Endothelial cell of umbilical vein (primary cell): ENCODE data around the gene SLC6A19. TPM values are rescaled to one million over a fixed set of nuclear protein-coding genes. Genes with fewer than 3 reads are reported as not detected.

Source experiments
- BruUV-seq: library from RNA; stranded (reverse); fragments of 400-500 nt; replicated peaks from 2 replicates; lab custom pipeline; 2021; lab: Mats Ljungman, UMichigan
- CTCF ChIA-PET: fragments of 300-600, 350-600 bp; sonication (Branson Sonifier 250); formaldehyde crosslinking; loops from one replicate; lab custom pipeline; 2021; ENCODE audit warnings: antibody characterized with exemption, inconsistent platforms; lab: Charles Lee
- POLR2A ChIA-PET: fragments of 300-600, 350-600 bp; sonication (Branson Sonifier 250); formaldehyde crosslinking; loops from one replicate; lab custom pipeline; 2021; ENCODE audit warnings: antibody characterized with exemption, inconsistent platforms; lab: Charles Lee
- DNase-seq: peaks from one replicate; pipeline ENCODE4 v3.0.0-alpha.2; 2011; ENCODE audit warnings: low read depth, low spot score
- FAIRE-seq: peaks from 2 replicates; lab custom pipeline; 2011; peaks lifted over from hg19 to GRCh38; lab: Jason Lieb, UNC
- H2AFZ ChIP-seq: 2 replicates; pipeline ENCODE4 v1.6.0; 2012; ENCODE audit warnings: low read depth, low read length, control low read depth, inconsistent platforms
- H3K27ac ChIP-seq: 2 replicates; pipeline ENCODE4 v1.5.1; 2011; ENCODE audit warnings: low read depth, mild to moderate bottlenecking, control low read depth, low read length, moderate library complexity; ENCODE audit not compliant: insufficient read depth
- H3K27me3 ChIP-seq, 2 experiments: 2 replicates each; pipeline versions ENCODE4 v1.6.0 to v1.6.1; 2011; ENCODE audit warnings: low read length in 2 of 2, mixed read lengths in 1 of 2; ENCODE audit not compliant: control insufficient read depth in 2 of 2, insufficient read depth in 2 of 2
- H3K36me3 ChIP-seq, 2 experiments: 2 replicates in 1 of 2; 3 replicates in 1 of 2; pipeline ENCODE4 v1.5.1; 2011; ENCODE audit warnings: low read length in 2 of 2, mild to moderate bottlenecking in 1 of 2, moderate library complexity in 1 of 2; ENCODE audit not compliant: control insufficient read depth in 2 of 2, insufficient read depth in 2 of 2; ENCODE audit errors: extremely low read depth in 1 of 2
- H3K4me1 ChIP-seq: 3 replicates; pipeline ENCODE4 v1.5.1; 2011; ENCODE audit warnings: mild to moderate bottlenecking, low read length; ENCODE audit not compliant: control insufficient read depth, insufficient read depth; ENCODE audit errors: extremely low read depth
- H3K4me2 ChIP-seq: 2 replicates; pipeline ENCODE4 v1.6.1; 2011; ENCODE audit warnings: low read length, control low read depth, mixed read lengths; ENCODE audit not compliant: insufficient read depth
- H3K4me3 ChIP-seq, 3 experiments: fragments of 200-600 bp in 1 of 3; sonication (generic), shearing (Covaris generic) in 1 of 3; replicated peaks in 1 of 3; 2 replicates each; pipeline ENCODE4 v1.5.1; 2011 to 2016; ENCODE audit warnings: control low read depth in 3 of 3, low read length in 3 of 3, mild to moderate bottlenecking in 2 of 3, inconsistent platforms in 1 of 3, low read depth in 1 of 3, moderate library complexity in 1 of 3; ENCODE audit not compliant: insufficient read depth in 1 of 3
- H3K79me2 ChIP-seq: 2 replicates; pipeline ENCODE4 v1.6.0; 2012; ENCODE audit warnings: low read length, inconsistent platforms; ENCODE audit not compliant: control insufficient read depth, insufficient read depth
- H3K9ac ChIP-seq: replicated peaks from 2 replicates; pipeline ENCODE3; 2011; ENCODE audit warnings: low read length, control low read depth; ENCODE audit not compliant: insufficient read depth; ENCODE audit errors: extremely low read depth
- H3K9me1 ChIP-seq: replicated peaks from 3 replicates; pipeline ENCODE4 v1.6.0; 2011; ENCODE audit warnings: mild to moderate bottlenecking, low read length; ENCODE audit not compliant: control insufficient read depth, insufficient read depth; ENCODE audit errors: extremely low read depth
- H3K9me3 ChIP-seq: replicated peaks from 2 replicates; pipeline ENCODE4 v1.5.1; 2012; ENCODE audit warnings: low read length, inconsistent platforms; ENCODE audit not compliant: control insufficient read depth, insufficient read depth
- H4K20me1 ChIP-seq: replicated peaks from 2 replicates; pipeline ENCODE3; 2011; ENCODE audit warnings: mild to moderate bottlenecking, low read length; ENCODE audit not compliant: control insufficient read depth, insufficient read depth; ENCODE audit errors: extremely low read depth
- EZH2 ChIP-seq: IDR thresholded peaks from 2 replicates; pipeline ENCODE4 v1.6.1; 2012; ENCODE audit warnings: borderline replicate concordance, low read depth, mild to moderate bottlenecking, moderate library complexity, low read length, inconsistent platforms; ENCODE audit not compliant: severe bottlenecking
- FOS ChIP-seq: IDR thresholded peaks from 2 replicates; pipeline ENCODE4 v1.6.1; 2011; ENCODE audit warnings: mild to moderate bottlenecking, low read length, moderate library complexity, borderline replicate concordance; ENCODE audit not compliant: insufficient read depth
- GATA2 ChIP-seq: IDR thresholded peaks from 2 replicates; pipeline ENCODE4 v1.7.0; 2011; ENCODE audit warnings: low read depth, mild to moderate bottlenecking, moderate library complexity, mixed read lengths, low read length; ENCODE audit not compliant: insufficient read length, insufficient read depth
- JUN ChIP-seq: IDR thresholded peaks from 2 replicates; pipeline ENCODE4 v1.6.1; 2011; ENCODE audit warnings: borderline replicate concordance, low read depth; ENCODE audit not compliant: insufficient read length, insufficient read depth
- MYC ChIP-seq: IDR thresholded peaks from one replicate; pipeline ENCODE4 v1.6.1; 2011; ENCODE audit warnings: mild to moderate bottlenecking, low read depth, low read length
- POLR2A ChIP-seq: IDR thresholded peaks from 2 replicates; pipeline ENCODE4 v1.6.1; 2012; ENCODE audit warnings: low read depth, mild to moderate bottlenecking, control low read depth, low read length
- POLR2AphosphoS5 ChIP-seq: IDR thresholded peaks from 2 replicates; pipeline ENCODE4 v1.6.1; 2012; ENCODE audit warnings: low read depth, mild to moderate bottlenecking, control low read depth, low read length, moderate library complexity; ENCODE audit not compliant: insufficient read depth
- dilution Hi-C: fragments of 300-500 bp; cut with MboI; formaldehyde crosslinking; loops from one replicate; pipeline ENCODE4 v1.15.0; 2019; ENCODE audit warnings: low sequenced_read_pairs; ENCODE audit not compliant: extremely low pct_ligation_motif_present
- intact Hi-C: fragments of 100-400 bp; cut with micrococcal nuclease; formaldehyde crosslinking; loops from one replicate; pipeline ENCODE4 v1.10.0; 2022
- polyA plus RNA-seq, 4 experiments: library from polyadenylated mRNA; depleted of rRNA in 3 of 4; stranded (reverse) in 3 of 4; unstranded in 1 of 4; fragments of >200 nt; gene quantifications; 2 replicates each; pipeline versions ENCODE4 v1.2.1 to v1.2.3, GENCODE V29; 2011 to 2012; ENCODE audit warnings: missing spikeins in 1 of 4
- total RNA-seq: library from RNA; stranded (reverse); gene quantifications from 2 replicates; pipeline ENCODE4 v1.2.3, GENCODE V29; 2021
- TF ChIP-seq, protein P1 (sequence below): IDR thresholded peaks from 2 replicates; pipeline ENCODE4 v1.6.1; 2011; ENCODE audit not compliant: insufficient read depth, insufficient read length
- TF ChIP-seq, protein P2 (sequence below), 2 donors: IDR thresholded peaks; 1 replicate in 1 of 2; 2 replicates in 1 of 2; pipeline ENCODE4 v1.5.1; 2011; ENCODE audit warnings: low read length in 2 of 2, mild to moderate bottlenecking in 2 of 2, moderate library complexity in 2 of 2, control low read depth in 1 of 2, inconsistent platforms in 1 of 2, low read depth in 1 of 2; ENCODE audit not compliant: insufficient read depth in 1 of 2; ENCODE audit errors: extremely low read depth in 1 of 2

Gene SLC6A19
- total and polyA plus RNA-seq, 2 donors (not counting 3 experiments of a cell fraction or from before 2014, with no cell fraction given) = not detected

DNA sequence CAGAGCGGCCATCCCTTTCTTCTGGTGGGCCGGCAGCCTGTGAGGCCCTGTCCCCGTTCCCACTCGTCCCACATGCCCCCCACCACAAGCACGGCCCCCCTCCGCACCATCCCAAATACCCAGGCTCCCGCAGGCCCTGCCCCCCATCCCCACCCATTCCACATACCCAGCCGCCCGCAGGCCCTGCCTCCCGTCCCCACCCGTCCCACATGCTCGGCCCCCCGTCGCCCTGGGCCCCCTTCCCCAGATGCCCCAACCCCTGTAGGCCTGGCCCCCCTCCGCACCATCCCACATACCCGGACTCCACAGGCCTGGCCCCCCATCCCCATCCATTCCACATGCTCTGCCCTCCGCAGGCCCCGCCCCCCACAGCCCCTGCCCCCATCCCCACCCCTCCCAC is 11.5 kb downstream of the SLC6A19 start:
- no peaks in the 10 kb centered on the region for H3K9me1 ChIP-seq
- H3K4me2 ChIP-seq = no peak overlapping the region
- H3K4me3 ChIP-seq = no peak overlapping the region
- dilution Hi-C loops = no loop called here
- DNase-seq (no peak), FAIRE-seq (no peak)
- ChIA-PET POLR2A (no interaction called here), CTCF (no interaction called here)
- H3K36me3 ChIP-seq = no peaks in the 10 kb centered on the region
- TF ChIP-seq, protein P1, sequence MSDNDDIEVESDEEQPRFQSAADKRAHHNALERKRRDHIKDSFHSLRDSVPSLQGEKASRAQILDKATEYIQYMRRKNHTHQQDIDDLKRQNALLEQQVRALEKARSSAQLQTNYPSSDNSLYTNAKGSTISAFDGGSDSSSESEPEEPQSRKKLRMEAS = no peak
- TF ChIP-seq, protein P2, sequence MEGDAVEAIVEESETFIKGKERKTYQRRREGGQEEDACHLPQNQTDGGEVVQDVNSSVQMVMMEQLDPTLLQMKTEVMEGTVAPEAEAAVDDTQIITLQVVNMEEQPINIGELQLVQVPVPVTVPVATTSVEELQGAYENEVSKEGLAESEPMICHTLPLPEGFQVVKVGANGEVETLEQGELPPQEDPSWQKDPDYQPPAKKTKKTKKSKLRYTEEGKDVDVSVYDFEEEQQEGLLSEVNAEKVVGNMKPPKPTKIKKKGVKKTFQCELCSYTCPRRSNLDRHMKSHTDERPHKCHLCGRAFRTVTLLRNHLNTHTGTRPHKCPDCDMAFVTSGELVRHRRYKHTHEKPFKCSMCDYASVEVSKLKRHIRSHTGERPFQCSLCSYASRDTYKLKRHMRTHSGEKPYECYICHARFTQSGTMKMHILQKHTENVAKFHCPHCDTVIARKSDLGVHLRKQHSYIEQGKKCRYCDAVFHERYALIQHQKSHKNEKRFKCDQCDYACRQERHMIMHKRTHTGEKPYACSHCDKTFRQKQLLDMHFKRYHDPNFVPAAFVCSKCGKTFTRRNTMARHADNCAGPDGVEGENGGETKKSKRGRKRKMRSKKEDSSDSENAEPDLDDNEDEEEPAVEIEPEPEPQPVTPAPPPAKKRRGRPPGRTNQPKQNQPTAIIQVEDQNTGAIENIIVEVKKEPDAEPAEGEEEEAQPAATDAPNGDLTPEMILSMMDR (IDR thresholded peaks at IDR 0.05; ENCODE audit: extremely low read depth in 1 of 2, insufficient read depth in 1 of 2, low read depth in 1 of 2, low read length in 2 of 2) = no peak
- no peak for TF ChIP-seq POLR2A
- TF ChIP-seq JUN = no peak
- TF ChIP-seq MYC = no peak
- no peaks in the 10 kb centered on the region for H3K79me2 ChIP-seq
- intact Hi-C loops = no loop called here
- H3K27me3 ChIP-seq = no peaks in the 10 kb centered on the region
- no peak overlapping the region for H2AFZ ChIP-seq
- H3K9me3 ChIP-seq = no peaks in the 10 kb centered on the region
- no TSS peak for BruUV-seq
- H3K27ac ChIP-seq = no peak overlapping the region
- no peaks in the 10 kb centered on the region for H3K4me1 ChIP-seq
- H3K9ac ChIP-seq = no peak overlapping the region
- no peaks in the 10 kb centered on the region for H4K20me1 ChIP-seq

DNA sequence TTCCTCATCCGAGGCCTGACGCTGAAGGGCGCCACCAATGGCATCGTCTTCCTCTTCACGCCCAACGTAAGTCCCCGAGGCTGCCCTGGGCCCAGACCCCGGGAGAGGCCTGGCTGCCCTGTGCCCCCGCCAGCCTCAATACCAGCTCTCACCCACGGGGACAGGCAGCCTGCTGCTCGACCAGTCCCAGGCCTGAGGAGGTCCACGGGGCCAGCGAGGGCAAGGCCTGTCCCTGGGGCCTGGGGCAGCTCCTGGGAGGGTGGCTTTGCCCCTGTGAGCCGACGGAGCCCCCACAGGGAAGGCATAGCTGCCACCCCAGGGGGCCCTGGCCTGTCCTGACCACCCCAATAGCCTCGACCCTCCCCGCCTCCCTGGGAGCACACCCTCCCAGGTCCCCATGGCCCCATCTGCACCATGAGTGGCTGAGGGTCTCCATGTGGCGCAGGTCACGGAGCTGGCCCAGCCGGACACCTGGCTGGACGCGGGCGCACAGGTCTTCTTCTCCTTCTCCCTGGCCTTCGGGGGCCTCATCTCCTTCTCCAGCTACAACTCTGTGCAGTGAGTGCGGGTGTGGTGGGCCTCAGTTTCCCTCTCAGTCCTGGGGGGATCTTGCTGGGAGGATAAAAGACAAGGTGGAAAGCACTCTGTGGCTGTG is 12.2 kb downstream of the SLC6A19 start:
- Histone ChIP-seq H3K4me1 (no peaks in the 10 kb centered on the region), H3K4me3 (no peak overlapping the region), H2AFZ (no peak overlapping the region), H3K9ac (no peak overlapping the region), H3K9me3 (no peaks in the 10 kb centered on the region), H3K36me3 (no peaks in the 10 kb centered on the region), H3K79me2 (no peaks in the 10 kb centered on the region), H3K27me3 (no peaks in the 10 kb centered on the region), H4K20me1 (no peaks in the 10 kb centered on the region), H3K9me1 (no peaks in the 10 kb centered on the region), H3K4me2 (no peak overlapping the region), H3K27ac (no peak overlapping the region)
- no peak for TF ChIP-seq POLR2AphosphoS5
- no peak for TF ChIP-seq POLR2A
- TF ChIP-seq, protein P1 = no peak
- no peak for TF ChIP-seq EZH2
- TF ChIP-seq GATA2 = no peak
- TF ChIP-seq JUN = no peak
- TF ChIP-seq MYC = no peak
- TF ChIP-seq, protein P2 (IDR thresholded peaks at IDR 0.05; ENCODE audit: extremely low read depth in 1 of 2, insufficient read depth in 1 of 2, low read depth in 1 of 2, low read length in 2 of 2) = no peak
- no peak for TF ChIP-seq FOS
- no peak for FAIRE-seq
- ChIA-PET POLR2A (no interaction called here), CTCF (no interaction called here)
- intact Hi-C loops (no loop called here), dilution Hi-C loops (no loop called here)
- no TSS peak for BruUV-seq
- no peak for DNase-seq
